ENCODE measurements around the gene ITCH.

Gene ITCH

GRCh38 chr20:34443546-34443945, 80.5 kb downstream of the ITCH start:
- TF ChIP-seq, protein P1, sequence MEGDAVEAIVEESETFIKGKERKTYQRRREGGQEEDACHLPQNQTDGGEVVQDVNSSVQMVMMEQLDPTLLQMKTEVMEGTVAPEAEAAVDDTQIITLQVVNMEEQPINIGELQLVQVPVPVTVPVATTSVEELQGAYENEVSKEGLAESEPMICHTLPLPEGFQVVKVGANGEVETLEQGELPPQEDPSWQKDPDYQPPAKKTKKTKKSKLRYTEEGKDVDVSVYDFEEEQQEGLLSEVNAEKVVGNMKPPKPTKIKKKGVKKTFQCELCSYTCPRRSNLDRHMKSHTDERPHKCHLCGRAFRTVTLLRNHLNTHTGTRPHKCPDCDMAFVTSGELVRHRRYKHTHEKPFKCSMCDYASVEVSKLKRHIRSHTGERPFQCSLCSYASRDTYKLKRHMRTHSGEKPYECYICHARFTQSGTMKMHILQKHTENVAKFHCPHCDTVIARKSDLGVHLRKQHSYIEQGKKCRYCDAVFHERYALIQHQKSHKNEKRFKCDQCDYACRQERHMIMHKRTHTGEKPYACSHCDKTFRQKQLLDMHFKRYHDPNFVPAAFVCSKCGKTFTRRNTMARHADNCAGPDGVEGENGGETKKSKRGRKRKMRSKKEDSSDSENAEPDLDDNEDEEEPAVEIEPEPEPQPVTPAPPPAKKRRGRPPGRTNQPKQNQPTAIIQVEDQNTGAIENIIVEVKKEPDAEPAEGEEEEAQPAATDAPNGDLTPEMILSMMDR (IDR thresholded peaks at IDR 0.05; ENCODE audit: borderline replicate concordance, insufficient read depth, low read depth, low read length): no peak
- H3K4me3 ChIP-seq (ENCODE audit: low read depth, low read length): no peak overlapping the region

DNA sequence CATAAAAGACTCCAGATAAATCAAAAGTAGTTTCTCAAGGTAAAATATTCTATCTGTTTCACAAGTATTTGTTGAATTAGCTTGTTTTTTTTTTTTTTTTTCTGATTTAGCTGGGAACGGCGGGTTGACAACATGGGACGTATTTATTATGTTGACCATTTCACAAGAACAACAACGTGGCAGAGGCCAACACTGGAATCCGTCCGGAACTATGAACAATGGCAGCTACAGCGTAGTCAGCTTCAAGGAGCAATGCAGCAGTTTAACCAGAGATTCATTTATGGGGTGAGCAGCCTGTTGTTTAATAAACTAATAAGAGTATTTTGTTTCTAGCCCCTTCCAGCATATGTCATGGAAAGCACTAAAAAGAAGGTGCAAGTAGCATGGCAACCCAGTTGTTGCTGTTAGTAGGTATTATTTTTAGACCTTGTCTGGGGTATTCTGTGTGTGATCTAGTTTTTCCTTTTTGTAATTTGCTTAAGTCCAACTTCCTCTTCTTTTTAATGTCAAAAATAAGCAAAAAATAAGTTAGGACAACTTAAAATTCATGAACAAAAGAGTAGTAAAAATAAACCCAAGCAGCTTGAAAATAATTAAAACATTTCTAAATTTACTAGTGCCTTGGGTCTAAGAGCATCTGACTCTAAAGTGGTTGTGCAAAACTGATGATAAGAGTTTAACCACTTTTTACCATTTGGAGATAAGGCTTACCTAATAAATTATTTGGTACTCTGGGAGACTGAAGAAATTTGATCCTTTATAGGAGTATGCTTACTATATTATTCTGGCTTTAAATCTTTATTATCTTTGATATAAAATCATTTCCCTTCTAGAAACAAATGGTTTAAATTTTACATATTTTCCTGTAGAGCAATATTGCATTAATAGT, 82.3 kb downstream of the ITCH start:
- H3K4me3 ChIP-seq (ENCODE audit: low read depth, low read length): no peak overlapping the region
- TF ChIP-seq, protein P1 (IDR thresholded peaks at IDR 0.05; ENCODE audit: borderline replicate concordance, insufficient read depth, low read depth, low read length): no peak

GRCh38 chr20:34448517-34448916, 85.4 kb downstream of the ITCH start:
- TF ChIP-seq, protein P1 (IDR thresholded peaks at IDR 0.05; ENCODE audit: borderline replicate concordance, insufficient read depth, low read depth, low read length): no peak
- no peak overlapping the region for H3K4me3 ChIP-seq (ENCODE audit: low read depth, low read length)

GRCh38 chr20:34449674-34450592, 86.9 kb downstream of the ITCH start:
- TF ChIP-seq, protein P1 (IDR thresholded peaks at IDR 0.05; ENCODE audit: borderline replicate concordance, insufficient read depth, low read depth, low read length): no peak

DNA sequence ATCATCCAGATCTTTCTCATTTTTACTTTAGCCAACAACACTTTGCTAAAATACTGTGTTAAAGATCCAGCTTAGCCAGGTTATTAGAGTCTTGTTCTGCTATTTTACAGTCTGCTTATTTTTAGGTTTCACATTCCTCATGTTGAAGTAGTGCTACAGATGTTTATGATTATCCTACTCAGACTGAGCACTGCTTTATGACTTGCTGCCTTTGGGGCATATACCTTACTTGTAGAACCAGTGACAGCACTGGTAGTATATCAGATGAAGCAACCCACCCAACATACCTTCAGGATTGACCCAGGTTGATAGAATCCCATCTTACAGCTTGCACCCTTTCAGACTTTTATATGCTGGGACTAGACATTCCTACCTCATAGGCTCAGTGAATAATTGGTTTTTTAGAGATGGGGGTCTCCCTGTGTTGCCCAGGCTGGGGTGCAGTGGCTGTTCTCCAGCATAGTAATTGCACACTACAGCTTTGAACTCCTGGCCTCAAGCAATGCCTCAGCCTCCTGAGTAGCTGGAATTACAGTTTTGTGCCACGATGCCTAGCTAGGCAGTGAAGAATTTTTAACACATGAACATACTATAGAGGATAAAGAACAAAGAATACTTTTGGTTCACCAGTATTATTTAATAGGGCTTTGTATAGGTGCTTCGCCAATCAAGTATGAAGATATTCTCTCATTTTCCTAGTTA, 89.4 kb downstream of the ITCH start:
- H3K4me3 ChIP-seq (ENCODE audit: low read depth, low read length): no peak overlapping the region
- TF ChIP-seq, protein P1 (IDR thresholded peaks at IDR 0.05; ENCODE audit: borderline replicate concordance, insufficient read depth, low read depth, low read length): no peak

More at GRCh38 chr20:34449674-34450592, 86.9 kb downstream of the ITCH start:
- H3K4me3 ChIP-seq (ENCODE audit: low read depth, low read length): no peak overlapping the region

DNA sequence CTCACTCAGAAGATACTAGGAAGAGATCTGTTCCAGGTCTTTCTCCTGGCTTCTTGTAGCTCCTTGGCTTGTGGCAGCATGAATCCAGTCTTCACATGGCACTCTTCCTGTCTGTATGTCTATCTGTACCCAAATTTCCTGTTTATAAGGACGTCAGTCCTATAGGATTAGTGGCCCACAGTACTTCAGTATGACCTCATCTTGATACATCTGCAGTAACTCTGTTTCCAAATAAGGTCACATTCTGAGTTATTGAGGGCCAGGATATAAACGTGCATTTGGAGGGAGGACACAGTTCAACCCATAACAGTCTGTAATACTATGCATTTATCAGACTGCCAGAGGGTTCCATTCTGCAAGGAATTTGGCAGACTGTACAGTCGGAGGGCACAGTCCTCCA, 95.6 kb downstream of the ITCH start:
- TF ChIP-seq, protein P1 (IDR thresholded peaks at IDR 0.05; ENCODE audit: borderline replicate concordance, insufficient read depth, low read depth, low read length): no peak
- no peak overlapping the region for H3K4me3 ChIP-seq (ENCODE audit: low read depth, low read length)
